ENCODE data around the gene ATP5IF1. TPM values are rescaled to one million over a fixed set of nuclear protein-coding genes. Genes with fewer than 3 reads are reported as not detected.

ATP5IF1 gene
- total RNA-seq, 2 donors from 2014 or later, result 472 to 881 TPM

GRCh38 chr1:28195780-28196179 is 40.1 kb upstream of the ATP5IF1 start:
- no peak for TF ChIP-seq CTCF (IDR thresholded peaks at IDR 0.05)
- peaks cover 27% of the 10 kb centered on the region for H3K36me3 ChIP-seq
- H3K4me3 ChIP-seq, result no peak overlapping the region
- no peaks in the 10 kb centered on the region for H3K27me3 ChIP-seq
- H3K27ac ChIP-seq, result no peak overlapping the region
- H3K4me1 ChIP-seq, result no peaks in the 10 kb centered on the region
- DNase-seq (ENCODE audit: low spot score), result no peak
- no peaks in the 10 kb centered on the region for H3K9me3 ChIP-seq

- Histone ChIP-seq H3K4me1 (no peaks in the 10 kb centered on the region), H3K9me3 (no peaks in the 10 kb centered on the region), H3K4me3 (no peak overlapping the region), H3K27ac (no peak overlapping the region), H3K27me3 (no peaks in the 10 kb centered on the region), H3K36me3 (peaks cover 31% of the 10 kb centered on the region)
- no peak for TF ChIP-seq CTCF (IDR thresholded peaks at IDR 0.05)
- DNase-seq (ENCODE audit: low spot score), result no peak
Measured at GRCh38 chr1:28196330-28196729, 39.6 kb upstream of the ATP5IF1 start.

GRCh38 chr1:28197682-28198415 is 38.1 kb upstream of the ATP5IF1 start:
- H3K4me1 ChIP-seq, result no peaks in the 10 kb centered on the region
- DNase-seq (ENCODE audit: low spot score), result no peak

GRCh38 chr1:28199328-28200233 is 36.3 kb upstream of the ATP5IF1 start:
- no peak for TF ChIP-seq CTCF (IDR thresholded peaks at IDR 0.05)
- no peak overlapping the region for H3K4me3 ChIP-seq
- H3K27me3 ChIP-seq, result no peaks in the 10 kb centered on the region
- peaks cover 63% of the 10 kb centered on the region for H3K36me3 ChIP-seq
- no peaks in the 10 kb centered on the region for H3K9me3 ChIP-seq
- no peaks in the 10 kb centered on the region for H3K4me1 ChIP-seq
- DNase-seq (ENCODE audit: low spot score), result no peak
- no peak overlapping the region for H3K27ac ChIP-seq

More at GRCh38 chr1:28197682-28198415, 38.1 kb upstream of the ATP5IF1 start:
- H3K9me3 ChIP-seq, result no peaks in the 10 kb centered on the region
- H3K36me3 ChIP-seq, result peaks cover 46% of the 10 kb centered on the region
- H3K27me3 ChIP-seq, result no peaks in the 10 kb centered on the region
- TF ChIP-seq CTCF (IDR thresholded peaks at IDR 0.05), result no peak
- no peak overlapping the region for H3K27ac ChIP-seq
- H3K4me3 ChIP-seq, result no peak overlapping the region

GRCh38 chr1:28200234-28200873 is 35.6 kb upstream of the ATP5IF1 start:
- H3K27ac ChIP-seq, result no peak overlapping the region
- no peak overlapping the region for H3K4me3 ChIP-seq
- H3K4me1 ChIP-seq, result no peaks in the 10 kb centered on the region
- no peak for TF ChIP-seq CTCF (IDR thresholded peaks at IDR 0.05)
- no peaks in the 10 kb centered on the region for H3K9me3 ChIP-seq
- H3K36me3 ChIP-seq, result peaks cover 70% of the 10 kb centered on the region
- H3K27me3 ChIP-seq, result no peaks in the 10 kb centered on the region
- DNase-seq (ENCODE audit: low spot score), result no peak

All from right atrium auricular region (tissue), 2 donors.